C4-2B (cell line): Measurements from ENCODE around the gene ZNF768.

Experiments
- CTCF ChIP-seq: fragments of 450-650 bp; conservative IDR thresholded peaks from 2 replicates; pipeline ENCODE4 v1.5.1; 2017; ENCODE audit warnings: mild to moderate bottlenecking
- ZFX ChIP-seq: fragments of 450-650 bp; IDR thresholded peaks from 2 replicates; pipeline ENCODE4 v1.6.1; 2017

DNA sequence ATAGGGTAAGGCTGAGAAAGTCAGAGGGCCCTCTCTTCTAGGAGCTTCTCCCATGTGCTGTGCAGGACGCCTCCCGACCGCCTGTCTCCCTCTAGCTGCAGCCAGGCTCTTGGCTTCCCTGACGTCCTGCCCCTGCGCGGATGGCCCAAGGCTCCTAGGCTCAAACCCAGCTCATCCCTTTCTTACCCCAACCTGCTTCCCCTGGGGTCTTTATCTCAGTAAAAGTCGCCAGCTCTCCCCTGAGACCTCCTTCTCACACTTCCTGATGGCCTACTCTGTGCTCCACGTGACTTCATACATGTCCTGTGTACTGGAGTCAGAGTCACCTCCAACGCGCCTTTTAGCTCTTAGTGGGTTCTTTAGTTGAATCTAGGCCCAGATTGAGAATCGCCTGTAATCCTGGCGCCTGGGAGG lies 9.4 kb upstream of the ZNF768 start:
- TF ChIP-seq CTCF (peak; percentile 79), ZFX (no peak)
